ENCODE measurements around the gene UBQLN4. TPM values are rescaled to one million over a fixed set of nuclear protein-coding genes. Genes with fewer than 3 reads are reported as not detected.

Gene UBQLN4
- total and polyA plus RNA-seq, 9 of the 15 experiments (the other 6 are each of a cell fraction or from before 2014, with no cell fraction given), result 13.5 to 65.5 (median 37.0) TPM

DNA sequence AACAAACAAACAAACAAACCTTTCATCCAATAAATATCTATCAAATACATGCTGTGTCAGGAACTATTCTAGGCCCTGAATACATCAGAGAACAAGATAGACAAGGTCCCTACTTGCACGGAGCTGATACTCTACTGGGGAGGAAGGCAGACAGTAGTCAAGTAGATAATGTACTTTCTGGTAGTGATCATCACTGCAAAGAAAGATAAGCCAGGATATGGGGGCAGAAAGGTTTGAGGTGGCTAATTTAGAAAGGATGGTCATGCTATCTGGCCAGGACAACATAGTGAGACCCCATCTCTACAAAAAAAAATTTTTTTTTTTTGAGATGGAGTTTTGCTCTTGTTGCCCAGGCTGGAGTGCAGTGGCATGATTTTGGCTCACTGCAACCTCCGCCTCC is 38.0 kb upstream of the UBQLN4 start (continued):
- no peak for TF ChIP-seq ESRRA (IDR thresholded peaks at IDR 0.05; ENCODE audit: borderline replicate concordance, low read depth)
- no peak for TF ChIP-seq IRF2 (CRISPR knock-in tag; IDR thresholded peaks at IDR 0.05)
- TF ChIP-seq ZNF324 (CRISPR knock-in tag; IDR thresholded peaks at IDR 0.05), result no peak
- TF ChIP-seq NR3C1 (CRISPR knock-in tag; IDR thresholded peaks at IDR 0.05), result no peak
- peak; percentile 53 for TF ChIP-seq CBFA2T3 (IDR thresholded peaks at IDR 0.05)
- TF ChIP-seq RBM25 (IDR thresholded peaks at IDR 0.05; ENCODE audit: low read depth, low read length, severe bottlenecking), result peak; percentile 37
- no peak for TF ChIP-seq ZNF146 (CRISPR knock-in tag; IDR thresholded peaks at IDR 0.05; ENCODE audit: unreplicated experiment)
- no peak for TF ChIP-seq ZNF282 (CRISPR knock-in tag; IDR thresholded peaks at IDR 0.05)
- TF ChIP-seq, protein P1, sequence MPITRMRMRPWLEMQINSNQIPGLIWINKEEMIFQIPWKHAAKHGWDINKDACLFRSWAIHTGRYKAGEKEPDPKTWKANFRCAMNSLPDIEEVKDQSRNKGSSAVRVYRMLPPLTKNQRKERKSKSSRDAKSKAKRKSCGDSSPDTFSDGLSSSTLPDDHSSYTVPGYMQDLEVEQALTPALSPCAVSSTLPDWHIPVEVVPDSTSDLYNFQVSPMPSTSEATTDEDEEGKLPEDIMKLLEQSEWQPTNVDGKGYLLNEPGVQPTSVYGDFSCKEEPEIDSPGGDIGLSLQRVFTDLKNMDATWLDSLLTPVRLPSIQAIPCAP (CRISPR knock-in tag; IDR thresholded peaks at IDR 0.05; ENCODE audit: borderline replicate concordance), result no peak
- no peak for TF ChIP-seq HDAC8 (tag; IDR thresholded peaks at IDR 0.05)
- TF ChIP-seq ZNF766 (CRISPR knock-in tag; conservative IDR thresholded peaks at IDR 0.05), result no peak
- no peak for TF ChIP-seq GATA2 (CRISPR knock-in tag; IDR thresholded peaks at IDR 0.05)
- TF ChIP-seq, protein P2, sequence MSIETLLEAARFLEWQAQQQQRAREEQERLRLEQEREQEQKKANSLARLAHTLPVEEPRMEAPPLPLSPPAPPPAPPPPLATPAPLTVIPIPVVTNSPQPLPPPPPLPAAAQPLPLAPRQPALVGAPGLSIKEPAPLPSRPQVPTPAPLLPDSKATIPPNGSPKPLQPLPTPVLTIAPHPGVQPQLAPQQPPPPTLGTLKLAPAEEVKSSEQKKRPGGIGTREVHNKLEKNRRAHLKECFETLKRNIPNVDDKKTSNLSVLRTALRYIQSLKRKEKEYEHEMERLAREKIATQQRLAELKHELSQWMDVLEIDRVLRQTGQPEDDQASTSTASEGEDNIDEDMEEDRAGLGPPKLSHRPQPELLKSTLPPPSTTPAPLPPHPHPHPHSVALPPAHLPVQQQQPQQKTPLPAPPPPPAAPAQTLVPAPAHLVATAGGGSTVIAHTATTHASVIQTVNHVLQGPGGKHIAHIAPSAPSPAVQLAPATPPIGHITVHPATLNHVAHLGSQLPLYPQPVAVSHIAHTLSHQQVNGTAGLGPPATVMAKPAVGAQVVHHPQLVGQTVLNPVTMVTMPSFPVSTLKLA (conservative IDR thresholded peaks at IDR 0.05), result no peak
- TF ChIP-seq ZNF75A (CRISPR knock-in tag; IDR thresholded peaks at IDR 0.05), result no peak
- TF ChIP-seq MTA3 (IDR thresholded peaks at IDR 0.05; ENCODE audit: borderline replicate concordance), result no peak
- TF ChIP-seq CBFA2T2 (conservative IDR thresholded peaks at IDR 0.05), result 0 out of 2 replicates have a peak, but pooled peaks have one; percentile 11
- TF ChIP-seq KDM1A (IDR thresholded peaks at IDR 0.05), result 0 out of 4 replicates have a peak, but pooled peaks of 1 of the 2 experiments have one; percentile 19
- no peak for TF ChIP-seq TGIF2 (CRISPR knock-in tag; IDR thresholded peaks at IDR 0.05)
- no peak for TF ChIP-seq POLR2AphosphoS2 (IDR thresholded peaks at IDR 0.05; ENCODE audit: low read length)
